NCI-H1694 treated with DMSO at 0.1 percent for 48 hours (cell line): ENCODE results near the gene TFDP1.

ENCODE experiments used
- DNase-seq: peaks from one replicate; lab custom pipeline; 2025; lab: John Stamatoyannopoulos, UW

Gene TFDP1

DNA sequence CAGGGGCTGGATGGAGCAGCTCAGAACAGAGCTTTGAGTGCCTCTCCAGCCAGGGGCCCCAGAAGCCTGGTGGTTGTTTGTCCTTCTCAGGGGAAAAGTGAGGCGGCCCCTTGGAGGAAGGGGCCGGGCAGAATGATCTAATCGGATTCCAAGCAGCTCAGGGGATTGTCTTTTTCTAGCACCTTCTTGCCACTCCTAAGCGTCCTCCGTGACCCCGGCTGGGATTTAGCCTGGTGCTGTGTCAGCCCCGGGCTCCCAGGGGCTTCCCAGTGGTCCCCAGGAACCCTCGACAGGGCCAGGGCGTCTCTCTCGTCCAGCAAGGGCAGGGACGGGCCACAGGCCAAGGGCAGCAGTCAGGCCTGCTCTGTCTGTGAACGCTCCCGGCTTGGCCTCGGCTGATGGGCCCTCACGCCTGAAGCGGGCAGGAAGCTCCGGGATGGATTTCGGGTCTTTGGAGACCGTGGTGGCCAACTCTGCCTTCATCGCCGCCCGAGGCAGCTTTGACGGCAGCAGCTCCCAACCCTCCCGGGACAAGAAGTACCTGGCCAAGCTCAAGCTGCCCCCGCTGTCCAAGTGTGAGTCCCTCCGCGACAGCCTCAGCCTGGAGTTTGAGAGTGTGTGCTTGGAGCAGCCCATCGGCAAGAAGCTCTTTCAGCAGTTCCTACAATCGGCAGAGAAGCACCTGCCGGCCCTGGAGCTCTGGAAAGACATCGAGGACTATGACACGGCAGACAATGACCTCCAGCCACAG, 82.6 kb downstream of the TFDP1 start, which contains the start of gene GRK1:
Gene GRK1, plus strand, starts transcription at position 269 of the 751 bp plus-strand sequence. Its CDS starts 168 bp downstream, at position 437.
- DNase-seq = no peak

DNA sequence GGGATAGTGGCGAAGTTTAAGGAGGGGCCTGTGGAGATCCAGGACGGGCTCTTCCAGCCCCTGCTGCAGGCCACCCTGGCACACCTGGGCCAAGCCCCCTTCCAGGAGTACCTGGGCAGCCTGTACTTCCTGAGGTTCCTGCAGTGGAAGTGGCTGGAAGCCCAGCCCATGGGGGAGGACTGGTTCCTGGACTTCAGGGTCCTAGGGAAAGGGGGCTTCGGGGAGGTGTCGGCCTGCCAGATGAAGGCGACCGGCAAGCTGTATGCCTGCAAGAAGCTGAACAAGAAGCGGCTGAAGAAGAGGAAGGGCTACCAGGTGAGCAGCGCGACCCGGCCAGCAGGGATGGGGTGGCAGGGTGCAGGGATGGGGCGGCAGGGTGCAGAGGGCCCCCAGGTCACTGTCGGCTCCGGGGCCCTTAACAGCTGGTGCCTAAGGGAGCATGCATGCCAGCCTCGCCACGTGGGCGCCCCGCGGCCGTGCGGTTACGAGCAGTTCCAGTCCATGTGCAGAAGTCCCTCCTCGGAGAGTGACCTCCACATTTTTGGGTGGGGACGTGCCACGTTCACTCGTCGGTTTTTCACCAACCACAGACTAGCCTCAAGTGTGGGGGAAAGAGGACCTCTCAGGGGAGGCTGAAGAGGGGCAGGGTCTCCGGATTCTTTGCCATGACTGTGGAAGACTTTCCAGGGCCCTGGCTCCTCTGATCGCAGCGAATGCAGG, 83.4 kb downstream of the TFDP1 start:
- no peak for DNase-seq

DNA sequence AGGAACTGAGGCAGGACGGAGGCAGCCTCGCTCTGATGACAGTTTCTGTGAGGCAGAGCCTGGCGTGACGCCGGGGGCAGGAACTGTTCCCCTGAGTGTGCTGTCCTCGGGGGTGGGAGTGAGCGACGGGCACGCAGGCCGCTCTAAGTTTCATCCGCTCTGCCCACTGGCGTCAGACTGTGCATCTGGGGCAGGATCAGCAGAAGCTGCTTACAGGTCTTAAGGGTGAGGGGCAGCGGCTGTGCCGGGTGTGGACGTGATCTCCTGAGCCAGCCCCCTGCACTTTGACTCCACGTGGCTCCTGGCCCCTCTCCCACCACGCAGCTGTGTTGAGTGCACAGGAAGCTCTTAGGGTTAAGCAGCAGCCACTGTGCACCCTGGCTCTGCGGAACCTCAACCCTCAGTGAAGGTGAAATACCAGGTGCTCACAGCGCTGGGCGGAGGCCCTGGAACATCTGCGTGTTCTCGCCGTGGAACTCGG, 84.0 kb downstream of the TFDP1 start:
- DNase-seq = no peak

DNA sequence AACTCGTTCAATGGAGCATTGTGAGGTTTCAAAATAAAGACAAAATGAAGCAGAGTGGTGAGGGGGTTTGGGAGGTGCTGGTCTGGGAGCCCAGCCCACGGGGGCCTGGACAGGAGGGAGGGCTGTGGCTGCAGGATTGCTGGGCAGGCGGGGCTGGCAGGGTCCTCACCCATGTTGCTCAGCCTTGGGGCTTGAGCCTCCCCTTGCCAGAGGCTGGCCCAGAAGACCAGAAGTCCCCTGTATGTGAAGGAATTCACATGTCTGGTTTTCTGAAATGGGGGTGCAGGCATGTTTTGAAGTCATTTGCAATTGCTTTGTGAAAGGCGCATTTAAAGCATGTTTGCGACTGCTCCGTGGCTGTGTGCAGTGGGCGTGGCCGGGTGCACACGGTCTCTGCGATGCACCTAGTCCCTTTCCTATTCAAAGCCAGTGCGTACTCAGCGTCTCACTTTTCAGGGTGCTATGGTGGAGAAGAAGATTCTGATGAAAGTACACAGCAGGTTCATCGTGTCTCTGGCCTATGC, 84.7 kb downstream of the TFDP1 start:
- no peak for DNase-seq

DNA sequence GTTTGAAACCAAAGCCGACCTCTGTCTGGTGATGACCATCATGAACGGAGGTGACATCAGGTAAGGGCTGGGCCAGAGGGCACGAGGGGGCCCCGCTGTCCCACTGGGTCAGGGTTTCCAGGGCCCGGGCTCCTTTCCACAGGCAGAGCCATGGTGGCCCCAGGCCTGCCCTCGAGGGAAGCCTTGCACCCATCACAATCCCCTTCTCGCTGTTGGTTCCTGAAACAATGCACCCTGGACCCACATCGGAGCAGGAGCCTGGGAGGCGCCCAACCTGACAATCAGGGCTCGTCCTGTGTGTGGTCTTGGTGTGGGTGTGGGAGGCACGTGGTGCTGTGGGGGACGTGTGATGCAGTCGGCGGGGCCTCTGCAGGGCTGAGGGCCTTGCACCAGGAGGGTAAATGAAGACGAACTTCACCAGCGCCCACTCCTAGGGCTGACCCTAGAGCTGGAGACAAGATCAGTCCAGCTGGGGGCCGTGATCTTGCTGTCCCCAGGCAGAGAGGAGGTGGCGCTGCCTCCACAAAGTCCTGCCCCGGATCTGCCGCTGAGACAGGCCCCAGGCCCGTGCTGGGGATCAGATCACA, 85.3 kb downstream of the TFDP1 start:
- no peak for DNase-seq

DNA sequence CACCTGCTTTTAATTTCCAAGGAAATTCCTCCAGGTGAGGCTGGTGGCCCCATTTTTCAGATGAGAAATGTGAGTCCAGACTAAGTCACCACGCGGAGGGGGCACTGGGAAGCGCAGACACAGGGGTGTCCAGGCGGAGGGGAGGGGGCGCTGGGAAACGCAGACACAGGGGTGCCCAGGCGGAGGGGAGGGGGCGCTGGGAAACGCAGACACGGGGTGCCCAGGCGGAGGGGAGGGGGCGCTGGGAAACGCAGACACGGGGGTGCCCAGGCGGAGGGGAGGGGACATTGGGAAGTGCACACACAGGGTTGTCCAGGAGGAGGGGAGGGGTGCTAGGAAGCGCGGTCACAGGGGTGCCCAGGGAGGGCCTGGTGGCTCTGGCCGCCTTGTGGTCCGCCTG, 86.0 kb downstream of the TFDP1 start:
- DNase-seq = no peak

DNA sequence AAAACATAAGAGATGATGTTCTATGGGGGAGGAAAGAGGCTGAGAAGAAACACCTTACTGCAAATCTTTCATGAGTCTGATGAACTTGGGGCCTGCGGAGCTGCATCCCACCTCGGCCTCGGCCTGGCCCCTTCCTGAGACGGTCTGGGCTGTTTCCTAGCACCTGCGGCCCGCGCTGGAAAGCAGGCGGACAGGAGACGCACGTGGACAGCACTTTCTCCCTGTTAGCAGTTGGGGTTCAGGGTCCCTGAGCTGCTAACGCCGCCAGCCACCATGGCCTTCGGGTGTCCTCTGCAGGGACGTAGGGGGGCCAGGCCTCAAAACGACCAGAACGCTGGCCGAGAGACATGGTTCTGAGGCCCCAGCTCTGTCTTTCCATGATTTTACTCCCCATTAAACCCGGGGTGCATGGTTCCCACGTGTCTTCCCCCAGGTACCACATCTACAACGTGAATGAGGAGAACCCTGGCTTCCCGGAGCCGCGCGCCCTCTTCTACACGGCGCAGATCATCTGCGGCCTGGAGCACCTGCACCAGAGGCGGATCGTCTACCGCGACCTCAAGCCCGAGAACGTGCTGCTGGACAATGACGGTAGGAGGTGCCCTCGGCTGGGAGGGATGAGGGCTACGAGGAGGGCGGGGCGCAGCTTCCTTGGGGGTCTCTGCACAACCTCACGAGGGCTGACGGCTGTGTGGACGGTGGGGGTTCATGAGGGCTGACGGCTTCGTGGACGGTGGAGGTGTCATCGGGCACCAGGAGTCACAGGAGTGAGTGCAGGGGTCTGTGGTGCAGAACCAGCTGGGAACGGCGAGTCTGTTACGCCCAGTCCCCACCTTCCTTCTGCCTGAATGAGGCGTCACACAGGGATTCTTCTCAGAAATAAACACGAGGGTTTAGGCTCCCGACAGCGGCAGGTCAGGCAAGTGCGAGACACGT, 86.8 kb downstream of the TFDP1 start:
- DNase-seq = no peak

DNA sequence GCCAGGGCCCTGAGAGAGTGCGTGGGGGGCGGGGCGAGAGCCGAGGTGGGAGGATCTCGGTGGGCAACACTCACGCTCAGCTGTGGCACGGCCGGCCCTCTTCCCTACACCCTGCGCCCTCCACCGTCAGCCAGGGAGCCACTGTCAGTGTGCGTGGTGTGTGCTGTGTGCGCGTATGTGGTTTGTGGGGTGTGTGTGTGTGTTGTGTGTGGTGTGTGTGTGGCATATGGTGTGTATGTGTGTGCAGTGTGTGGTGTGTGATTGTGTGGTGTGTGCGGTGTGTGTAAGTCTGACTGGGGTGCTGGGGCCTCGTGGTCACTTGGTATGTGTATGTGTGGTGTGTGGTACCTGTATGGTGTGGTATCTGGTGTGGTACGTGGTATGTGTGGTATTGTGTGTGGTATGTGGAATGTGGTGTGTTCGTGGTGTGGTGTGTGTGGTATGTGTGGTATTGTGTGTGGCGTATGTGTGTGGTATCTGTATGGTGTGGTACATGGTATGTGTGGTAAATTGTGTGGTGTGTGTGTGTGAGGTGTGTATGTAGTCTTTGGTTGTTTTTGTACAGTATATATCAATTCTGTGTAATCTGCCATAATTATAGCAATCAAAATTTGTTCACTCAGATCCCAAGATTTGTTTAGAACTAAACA, 87.6 kb downstream of the TFDP1 start:
- DNase-seq = no peak
